Mesenchymal stem cell (in vitro differentiated cells and primary cell): ENCODE results near the gene USP5.
A peak's percentile ranks its signal among the peaks of the same experiment; 100 is the strongest.

ENCODE experiments used
- DNase-seq: peaks from one replicate; pipeline ENCODE4 v3.0.0-alpha.2; 2013
- H2AFZ ChIP-seq: one replicate; pipeline ENCODE4 v1.6.1; 2013; ENCODE audit warnings: low read depth, mild to moderate bottlenecking, control low read depth, inconsistent platforms, low read length, moderate library complexity
- H2AK5ac ChIP-seq: 2 replicates; pipeline ENCODE4 v1.6.1; 2013; ENCODE audit warnings: low read length, moderate library complexity, mild to moderate bottlenecking, inconsistent platforms; ENCODE audit not compliant: severe bottlenecking
- H2BK120ac ChIP-seq: one replicate; pipeline ENCODE4 v1.6.1; 2013; ENCODE audit warnings: low read depth, mild to moderate bottlenecking, inconsistent platforms, low read length, moderate library complexity
- H2BK12ac ChIP-seq, 2 experiments: one replicate each; pipeline ENCODE4 v1.6.1; 2013; ENCODE audit warnings: inconsistent platforms in 2 of 2, low read length in 2 of 2, mild to moderate bottlenecking in 2 of 2, moderate library complexity in 2 of 2, control low read depth in 1 of 2
- H2BK15ac ChIP-seq: one replicate; pipeline ENCODE4 v1.6.1; 2013; ENCODE audit warnings: mild to moderate bottlenecking, low read depth, inconsistent platforms; ENCODE audit not compliant: poor library complexity, severe bottlenecking
- H2BK5ac ChIP-seq: 2 replicates; pipeline ENCODE4 v1.6.1; 2013; ENCODE audit warnings: low read depth, mild to moderate bottlenecking, low read length, control low read depth, inconsistent platforms; ENCODE audit not compliant: poor library complexity, severe bottlenecking
- H3K14ac ChIP-seq, 2 experiments: one replicate each; pipeline ENCODE4 v1.6.1; 2013; ENCODE audit warnings: inconsistent platforms in 2 of 2, low read length in 2 of 2, control low read depth in 1 of 2, mild to moderate bottlenecking in 1 of 2, moderate library complexity in 1 of 2
- H3K18ac ChIP-seq, 2 experiments: one replicate each; pipeline ENCODE4 v1.6.1; 2013; ENCODE audit warnings: inconsistent platforms in 2 of 2, low read length in 2 of 2, control low read depth in 1 of 2, low read depth in 1 of 2, mild to moderate bottlenecking in 1 of 2
- H3K23ac ChIP-seq, 2 experiments: one replicate each; pipeline ENCODE4 v1.6.1; 2013; ENCODE audit warnings: inconsistent platforms in 2 of 2, low read length in 2 of 2, mild to moderate bottlenecking in 2 of 2, moderate library complexity in 2 of 2, control low read depth in 1 of 2
- H3K27ac ChIP-seq: 2 replicates; pipeline ENCODE4 v1.5.1; 2013; ENCODE audit warnings: mild to moderate bottlenecking, moderate library complexity, low read length, control low read depth, inconsistent platforms; ENCODE audit not compliant: poor library complexity, severe bottlenecking
- H3K27me3 ChIP-seq, 2 experiments: 2 replicates each; pipeline versions ENCODE4 v1.6.1 to v1.7.0; 2013; ENCODE audit warnings: low read length in 2 of 2, mild to moderate bottlenecking in 2 of 2, moderate library complexity in 2 of 2, control low read depth in 1 of 2, inconsistent platforms in 1 of 2; ENCODE audit not compliant: control insufficient read depth in 1 of 2, insufficient read depth in 1 of 2
- H3K36me3 ChIP-seq, 2 experiments: 2 replicates each; pipeline versions ENCODE4 v1.6.1 to v1.7.0; 2013; ENCODE audit warnings: low read length in 2 of 2, control low read depth in 1 of 2, inconsistent platforms in 1 of 2, low read depth in 1 of 2, mild to moderate bottlenecking in 1 of 2; ENCODE audit not compliant: insufficient read depth in 2 of 2, control insufficient read depth in 1 of 2
- H3K4ac ChIP-seq, 2 experiments: one replicate each; pipeline ENCODE4 v1.6.1; 2013; ENCODE audit warnings: inconsistent platforms in 2 of 2, low read length in 2 of 2, mild to moderate bottlenecking in 2 of 2, moderate library complexity in 2 of 2, control low read depth in 1 of 2, low read depth in 1 of 2
- H3K4me1 ChIP-seq: 2 replicates; pipeline ENCODE4 v1.6.1; 2013; ENCODE audit warnings: low read depth, low read length, control low read depth; ENCODE audit not compliant: control insufficient read depth, insufficient read depth
- H3K4me2 ChIP-seq: 2 replicates; pipeline ENCODE4 v1.6.1; 2013; ENCODE audit warnings: low read length, mild to moderate bottlenecking, inconsistent platforms; ENCODE audit not compliant: poor library complexity, severe bottlenecking
- H3K4me3 ChIP-seq, 2 experiments: 2 replicates each; pipeline versions ENCODE4 v1.5.1 to v1.7.0; 2013; ENCODE audit warnings: low read length in 2 of 2, mild to moderate bottlenecking in 2 of 2, control low read depth in 1 of 2, low read depth in 1 of 2; ENCODE audit not compliant: insufficient read depth in 1 of 2
- H3K79me1 ChIP-seq: replicated peaks from 2 replicates; pipeline ENCODE4 v1.6.1; 2013; ENCODE audit warnings: mild to moderate bottlenecking, control low read depth, low read length, inconsistent platforms; ENCODE audit not compliant: poor library complexity, severe bottlenecking
- H3K9ac ChIP-seq: 2 replicates; pipeline ENCODE4 v1.7.0; 2013; ENCODE audit warnings: mild to moderate bottlenecking, low read length, moderate library complexity
- H3K9me3 ChIP-seq: 2 replicates; pipeline ENCODE4 v1.7.0; 2013; ENCODE audit warnings: mild to moderate bottlenecking, low read length; ENCODE audit not compliant: control insufficient read depth
- H4K8ac ChIP-seq: one replicate; pipeline ENCODE4 v1.6.1; 2013; ENCODE audit warnings: inconsistent platforms, mild to moderate bottlenecking, low read length, moderate library complexity
- H4K91ac ChIP-seq: one replicate; pipeline ENCODE4 v1.6.1; 2013; ENCODE audit warnings: mild to moderate bottlenecking, low read length, inconsistent platforms
- WGBS: methylation state at CpG from one replicate; pipeline ENCODE4 v1.1.7; 2013; ENCODE audit warnings: mixed read lengths; 5-methylcytosine and 5-hydroxymethylcytosine counted together

USP5 gene

DNA sequence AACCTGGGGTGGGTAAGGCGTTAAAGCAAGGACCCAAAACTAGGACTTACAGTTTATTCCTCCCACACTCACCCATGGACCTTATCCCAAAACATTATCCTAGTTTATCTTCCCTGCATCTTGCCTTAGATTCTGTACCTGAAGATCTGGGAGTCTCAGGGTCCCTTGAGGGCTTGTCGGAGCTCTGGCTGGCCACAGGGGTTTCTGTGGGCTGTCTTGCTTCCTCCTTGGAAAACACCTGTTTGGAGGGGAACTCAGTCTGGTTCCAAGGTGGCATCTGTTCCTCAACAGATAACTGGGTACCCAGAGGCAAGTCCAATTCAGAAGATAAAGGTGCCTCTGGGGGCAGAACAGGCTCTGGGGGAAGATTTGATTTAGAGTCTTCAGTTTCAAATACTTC, 2.5 kb upstream of the USP5 start:
- Histone ChIP-seq H3K27ac (no peak overlapping the region), H3K79me1 (peaks cover 22% of the 10 kb centered on the region), H3K9me3 (no peaks in the 10 kb centered on the region), H2AK5ac (no peak overlapping the region), H2AFZ (no peak overlapping the region), H4K91ac (no peak overlapping the region), H2BK120ac (no peak overlapping the region), H3K4me3 (no peak overlapping the region), H3K27me3 (no peaks in the 10 kb centered on the region), H3K4ac (no peak overlapping the region), H3K4me2 (no peak overlapping the region), H3K9ac (no peak overlapping the region), H3K23ac (no peak overlapping the region), H3K18ac (no peak overlapping the region), H3K36me3 (peaks cover 48 to 53% of the 10 kb centered on the region in 2 experiments), H2BK5ac (no peak overlapping the region), H2BK12ac (no peak overlapping the region), H3K4me1 (peaks cover 16% of the 10 kb centered on the region), H2BK15ac (no peak overlapping the region), H3K14ac (no peak overlapping the region), H4K8ac (no peak overlapping the region)
- 86% methylated on average over 2 of the region's 2 CpGs for WGBS
- no peak for DNase-seq

DNA sequence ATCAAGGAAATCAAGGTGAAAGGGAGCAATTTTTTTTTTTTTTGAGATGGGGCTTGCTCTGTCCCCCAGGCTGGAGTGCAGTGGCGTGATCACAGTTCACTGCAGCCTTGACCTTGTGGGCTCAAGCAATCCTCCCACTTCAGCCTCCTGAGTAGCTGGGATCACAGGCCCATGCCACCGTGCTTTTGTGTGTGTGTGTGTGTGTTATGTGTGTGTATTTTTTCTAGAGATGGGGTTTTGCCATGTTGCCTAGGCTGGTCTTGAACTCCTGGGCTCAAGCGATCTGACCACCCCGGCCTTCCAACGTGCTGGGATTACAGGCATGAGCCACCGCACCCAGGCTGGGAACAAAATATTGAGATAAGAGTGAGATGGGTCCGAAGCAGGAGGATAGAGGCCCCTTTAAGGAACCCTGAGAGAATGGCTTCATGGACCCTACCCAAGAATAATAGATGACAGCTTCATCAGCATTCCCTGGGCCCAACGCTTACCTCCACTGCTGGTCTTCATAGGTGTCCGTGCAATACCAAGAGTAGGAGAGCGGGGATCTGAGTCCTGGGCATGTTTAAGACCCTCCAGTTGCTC, 1.9 kb upstream of the USP5 start:
- H3K18ac ChIP-seq: no peak overlapping the region
- H4K91ac ChIP-seq: no peak overlapping the region
- 90% methylated on average over 10 of the region's 10 CpGs for WGBS
- H3K27me3 ChIP-seq: no peaks in the 10 kb centered on the region
- no peak overlapping the region for H3K23ac ChIP-seq
- H3K14ac ChIP-seq: no peak overlapping the region
- H2AK5ac ChIP-seq: no peak overlapping the region
- H3K9ac ChIP-seq: peak overlapping the region; percentile 94
- H3K4me3 ChIP-seq: peak overlapping the region in 1 of 2 experiments; percentile 98
- peak overlapping the region; percentile 12 for H2BK15ac ChIP-seq
- no peak overlapping the region for H3K4ac ChIP-seq
- no peak overlapping the region for H2BK5ac ChIP-seq
- H3K9me3 ChIP-seq: no peaks in the 10 kb centered on the region
- H2BK120ac ChIP-seq: no peak overlapping the region
- no peak overlapping the region for H3K27ac ChIP-seq
- H3K36me3 ChIP-seq: peaks cover 47 to 51% of the 10 kb centered on the region in 2 experiments
- no peak overlapping the region for H3K4me2 ChIP-seq
- no peak overlapping the region for H2BK12ac ChIP-seq
- DNase-seq: no peak
- peaks cover 16% of the 10 kb centered on the region for H3K4me1 ChIP-seq
- no peak overlapping the region for H4K8ac ChIP-seq
- peaks cover 24% of the 10 kb centered on the region for H3K79me1 ChIP-seq
- H2AFZ ChIP-seq: no peak overlapping the region

DNA sequence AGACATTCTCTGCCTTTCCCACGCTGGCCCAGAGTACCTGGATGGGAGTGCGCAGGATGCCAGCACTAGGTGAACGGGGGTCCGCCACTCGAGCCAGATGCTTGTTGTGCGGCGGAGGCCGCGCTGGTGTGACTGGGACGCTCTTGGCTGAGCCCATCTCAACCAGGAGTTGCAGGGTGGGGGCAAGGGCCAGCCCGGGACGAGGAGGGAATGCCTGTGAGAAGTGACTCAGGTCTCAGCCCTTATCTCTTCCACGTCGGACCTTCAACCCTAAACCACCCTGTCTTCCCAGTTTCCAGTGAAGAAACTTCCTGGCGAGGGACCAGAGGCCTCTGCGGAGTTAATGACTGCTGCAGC, 1.2 kb upstream of the USP5 start:
- Histone ChIP-seq H3K23ac (no peak overlapping the region), H2BK120ac (no peak overlapping the region), H3K36me3 (peaks cover 46 to 50% of the 10 kb centered on the region in 2 experiments), H4K8ac (no peak overlapping the region), H2BK12ac (no peak overlapping the region), H3K9me3 (no peaks in the 10 kb centered on the region), H3K9ac (peak overlapping the region; percentile 94), H3K4me1 (peaks cover 16% of the 10 kb centered on the region), H3K79me1 (peaks cover 27% of the 10 kb centered on the region), H3K27ac (no peak overlapping the region), H2AFZ (no peak overlapping the region), H2AK5ac (no peak overlapping the region), H3K27me3 (no peaks in the 10 kb centered on the region), H2BK5ac (peak overlapping the region; percentile 14), H3K14ac (no peak overlapping the region), H3K4me2 (peak overlapping the region; percentile 77), H3K4ac (no peak overlapping the region), H3K4me3 (peak overlapping the region; percentile 42 to 98), H4K91ac (peak overlapping the region; percentile 21), H3K18ac (peak overlapping the region in 1 of 2 experiments; percentile 24), H2BK15ac (no peak overlapping the region)
- 21% methylated on average over 13 of the region's 16 CpGs for WGBS
- no peak for DNase-seq

DNA sequence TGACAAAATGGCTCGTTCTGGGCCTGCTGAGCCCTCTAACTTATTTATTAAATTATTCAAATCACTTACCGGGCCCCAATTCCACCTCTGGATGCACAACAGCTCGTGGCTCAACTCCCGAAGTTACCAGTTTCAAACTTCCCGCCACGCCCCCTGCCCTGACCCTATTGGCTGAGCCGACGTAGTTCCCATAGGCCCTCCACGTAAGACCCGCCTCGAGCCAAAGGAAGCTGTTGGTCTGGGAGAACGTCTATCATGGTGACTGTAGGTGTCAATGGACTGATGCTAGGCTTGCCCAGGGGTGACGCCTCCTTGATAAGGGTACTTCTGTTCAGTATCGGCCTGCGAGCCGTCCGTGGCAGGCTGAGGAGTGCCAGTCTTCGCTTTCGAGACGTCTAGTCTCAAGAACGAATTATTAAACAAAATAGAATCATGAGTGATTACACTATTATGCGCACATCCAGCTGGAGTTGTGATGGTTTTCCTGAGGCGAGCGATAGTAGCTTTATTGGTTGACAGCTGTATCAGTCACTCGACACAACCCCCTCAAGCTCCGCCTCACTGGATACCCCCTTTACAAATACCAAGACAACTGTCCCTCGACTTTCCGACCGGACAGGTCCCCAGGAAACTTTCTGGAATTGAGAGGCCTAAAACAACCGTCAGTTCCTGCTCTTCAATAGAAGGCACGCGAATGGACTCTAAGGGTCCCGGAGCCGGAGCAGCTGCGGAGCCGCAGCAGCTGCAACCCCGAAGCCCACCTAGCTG, 613 bp upstream of the USP5 start, which contains the start of gene CDCA3:
TSS of gene CDCA3 (minus strand) at position 134 of the 768 bp plus-strand sequence. CDS start 334 bp downstream, outside the sequence.
- Histone ChIP-seq H3K4ac (peak within 1 kb of the TSS; percentile 29 to 61), H2BK120ac (no peak within 1 kb of the TSS), H3K4me1 (peaks cover 16% of the 10 kb centered on the region), H3K27me3 (no peaks in the 10 kb centered on the region), H3K9me3 (no peaks in the 10 kb centered on the region), H2AFZ (no peak within 1 kb of the TSS), H2AK5ac (no peak within 1 kb of the TSS), H3K9ac (peak within 1 kb of the TSS; percentile 94), H4K8ac (peak within 1 kb of the TSS; percentile 92), H3K23ac (no peak within 1 kb of the TSS), H3K27ac (peak within 1 kb of the TSS; percentile 94), H4K91ac (peak within 1 kb of the TSS; percentile 79), H3K4me3 (peak within 1 kb of the TSS; percentile 82 to 98), H2BK12ac (peak within 1 kb of the TSS in 1 of 2 experiments; percentile 29), H3K18ac (peak within 1 kb of the TSS; percentile 94 to 96), H3K36me3 (peaks cover 46 to 50% of the 10 kb centered on the region in 2 experiments), H2BK5ac (peak within 1 kb of the TSS; percentile 14), H3K4me2 (peak within 1 kb of the TSS; percentile 77), H2BK15ac (peak within 1 kb of the TSS; percentile 85), H3K79me1 (peaks cover 30% of the 10 kb centered on the region), H3K14ac (peak within 1 kb of the TSS in 1 of 2 experiments; percentile 57)
- peak; percentile 99 for DNase-seq
- WGBS: under 1% methylated on average over 30 of the region's 37 CpGs
